NT2/D1 (cell line): Measurements from ENCODE around the gene MFAP2.

ENCODE experiments used
- YY1 ChIP-seq: IDR thresholded peaks from 2 replicates; pipeline ENCODE4 v1.6.1; 2011; ENCODE audit not compliant: insufficient read length, insufficient read depth
- ZNF274 ChIP-seq: IDR thresholded peaks from 2 replicates; pipeline ENCODE4 v1.6.1; 2011; ENCODE audit warnings: mild to moderate bottlenecking, low read depth, low read length

DNA sequence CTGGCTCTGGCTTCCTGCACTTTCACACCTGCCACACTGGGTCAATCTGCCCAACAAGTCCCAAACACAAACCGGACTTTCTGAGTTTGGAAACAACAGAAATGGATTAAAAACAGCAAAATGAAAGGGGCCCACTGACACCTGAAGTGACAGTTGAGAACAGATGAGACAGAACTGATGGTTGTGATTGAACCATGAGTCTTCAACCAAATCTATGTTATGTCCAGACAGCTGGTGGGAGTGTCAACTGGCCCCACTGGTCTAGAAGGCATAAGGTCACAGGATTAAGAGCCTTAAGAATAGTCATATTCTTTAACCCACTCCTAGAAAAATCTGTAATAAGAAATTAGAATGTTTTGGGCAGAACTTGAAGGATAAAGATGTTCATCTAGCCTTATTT lies 44.3 kb upstream of the MFAP2 start:
- TF ChIP-seq ZNF274 (no peak), YY1 (no peak)
